ENCODE measurements around the gene CACTIN. TPM values are rescaled to one million over a fixed set of nuclear protein-coding genes. Genes with fewer than 3 reads are reported as not detected.
"Not testable (repeated sequence)": the region's sequence is repeated elsewhere in the genome, so short reads cannot be mapped to it uniquely, and the experiment has no call there.

The CACTIN gene
- polyA plus RNA-seq, 1 experiment, result 9.3 TPM

DNA sequence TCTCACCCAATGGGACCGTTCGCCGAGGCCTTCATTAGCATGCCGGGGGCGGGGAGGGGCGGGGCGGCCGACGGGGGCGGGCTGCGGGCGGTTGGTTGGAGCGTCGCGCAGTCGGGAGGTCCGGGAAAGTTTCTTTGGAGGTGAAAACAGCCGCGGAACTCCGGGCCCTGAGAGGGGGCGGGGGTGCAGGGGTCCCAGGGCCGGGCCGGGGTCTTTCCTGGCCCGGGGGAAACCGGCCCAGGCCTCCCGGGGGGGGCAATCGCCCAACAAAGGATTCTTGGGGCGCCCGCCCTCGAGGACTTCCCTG lies 53.8 kb downstream of the CACTIN start, which contains the start of gene HMG20B:
HMG20B (plus strand) TSS at position 90 of the 307 bp plus-strand sequence. CDS start 366 bp downstream, outside the sequence.
- TF ChIP-seq, protein P1, sequence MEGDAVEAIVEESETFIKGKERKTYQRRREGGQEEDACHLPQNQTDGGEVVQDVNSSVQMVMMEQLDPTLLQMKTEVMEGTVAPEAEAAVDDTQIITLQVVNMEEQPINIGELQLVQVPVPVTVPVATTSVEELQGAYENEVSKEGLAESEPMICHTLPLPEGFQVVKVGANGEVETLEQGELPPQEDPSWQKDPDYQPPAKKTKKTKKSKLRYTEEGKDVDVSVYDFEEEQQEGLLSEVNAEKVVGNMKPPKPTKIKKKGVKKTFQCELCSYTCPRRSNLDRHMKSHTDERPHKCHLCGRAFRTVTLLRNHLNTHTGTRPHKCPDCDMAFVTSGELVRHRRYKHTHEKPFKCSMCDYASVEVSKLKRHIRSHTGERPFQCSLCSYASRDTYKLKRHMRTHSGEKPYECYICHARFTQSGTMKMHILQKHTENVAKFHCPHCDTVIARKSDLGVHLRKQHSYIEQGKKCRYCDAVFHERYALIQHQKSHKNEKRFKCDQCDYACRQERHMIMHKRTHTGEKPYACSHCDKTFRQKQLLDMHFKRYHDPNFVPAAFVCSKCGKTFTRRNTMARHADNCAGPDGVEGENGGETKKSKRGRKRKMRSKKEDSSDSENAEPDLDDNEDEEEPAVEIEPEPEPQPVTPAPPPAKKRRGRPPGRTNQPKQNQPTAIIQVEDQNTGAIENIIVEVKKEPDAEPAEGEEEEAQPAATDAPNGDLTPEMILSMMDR (IDR thresholded peaks at IDR 0.05; ENCODE audit: low read depth, low read length), result no peak
- DNase-seq (ENCODE audit: low read depth, low spot score), result no peak
- POLR2A ChIA-PET, result no interaction called here
- H3K9me3 ChIP-seq (ENCODE audit: control insufficient read depth, insufficient read depth, low read length), result no peaks in the 10 kb centered on the region; the same call in 1 of the 2 replicates
- no peaks in the 10 kb centered on the region for H3K27me3 ChIP-seq (ENCODE audit: control insufficient read depth, insufficient read depth, low read length)
- peak within 1 kb of the TSS; percentile 61 for H3K27ac ChIP-seq (ENCODE audit: low read depth, low read length)
- CTCF ChIA-PET, result no interaction called here
- H3K4me3 ChIP-seq (ENCODE audit: low read depth, low read length), result peak within 1 kb of the TSS; percentile 80

DNA sequence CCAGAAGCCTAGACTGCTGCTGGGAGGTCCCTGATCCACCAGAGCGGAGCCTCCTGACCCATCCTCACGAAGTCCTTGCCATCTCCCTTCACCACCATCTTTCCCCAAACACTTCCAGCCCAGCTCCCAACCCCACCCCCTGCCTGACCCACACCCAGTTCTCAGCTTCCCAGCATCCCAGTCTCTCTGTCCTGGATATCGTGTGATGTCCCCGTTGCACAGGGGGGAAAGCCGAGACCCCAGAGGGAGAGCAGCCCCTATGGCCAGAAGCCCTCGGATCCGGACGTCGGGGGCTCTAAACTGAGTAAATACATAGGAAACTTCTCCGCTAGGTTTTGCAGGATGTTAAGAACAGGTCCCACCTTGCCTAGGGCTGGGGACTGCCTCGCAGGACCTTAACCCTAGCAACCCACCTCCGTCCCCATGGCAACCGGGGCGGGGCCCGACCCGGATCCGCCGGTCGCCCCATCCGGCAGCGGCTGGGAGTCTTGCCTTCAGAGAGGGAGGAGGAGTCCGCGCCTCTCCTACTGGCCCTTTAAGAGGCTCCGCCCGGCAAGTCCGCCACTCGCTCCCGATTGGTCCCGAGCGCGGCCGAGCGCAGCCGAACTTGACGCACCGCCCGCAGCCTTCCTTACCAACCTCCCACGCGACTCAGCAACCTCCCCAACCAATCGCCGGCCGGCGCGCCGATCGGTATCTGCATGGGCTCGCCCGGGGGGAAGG lies 54.3 kb downstream of the CACTIN start:
- H3K4me3 ChIP-seq (ENCODE audit: low read depth, low read length), result peak overlapping the region; percentile 68
- POLR2A ChIA-PET, result no interaction called here
- no peaks in the 10 kb centered on the region for H3K27me3 ChIP-seq (ENCODE audit: control insufficient read depth, insufficient read depth, low read length)
- peak; percentile 99 for DNase-seq (ENCODE audit: low read depth, low spot score)
- H3K27ac ChIP-seq (ENCODE audit: low read depth, low read length), result peak overlapping the region; percentile 21
- no peaks in the 10 kb centered on the region; the same call in 1 of the 2 replicates for H3K9me3 ChIP-seq (ENCODE audit: control insufficient read depth, insufficient read depth, low read length)
- CTCF ChIA-PET, result no interaction called here
- TF ChIP-seq, protein P1 (IDR thresholded peaks at IDR 0.05; ENCODE audit: low read depth, low read length), result no peak

DNA sequence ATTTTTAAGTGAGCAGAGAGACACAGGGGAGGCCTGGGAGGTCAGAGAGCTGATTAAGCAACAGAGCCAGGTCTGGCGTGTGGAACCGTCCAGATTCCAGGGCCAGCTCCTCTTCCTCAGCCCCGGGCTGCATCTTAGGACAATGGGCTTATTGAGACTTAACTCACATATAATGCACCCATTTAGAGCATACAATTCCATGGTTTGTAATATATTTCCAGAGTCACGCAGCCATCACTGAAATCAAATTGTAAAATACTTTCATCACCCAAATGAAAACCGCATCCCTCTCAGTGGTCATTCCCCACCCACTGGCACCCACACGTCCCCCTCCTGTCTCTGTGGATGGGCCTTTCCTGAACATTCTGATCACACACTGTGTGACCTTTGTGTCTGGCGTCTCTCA lies 56.0 kb downstream of the CACTIN start:
- no peak overlapping the region for H3K4me3 ChIP-seq (ENCODE audit: low read depth, low read length)
- CTCF ChIA-PET, result no interaction called here
- POLR2A ChIA-PET, result no interaction called here

DNA sequence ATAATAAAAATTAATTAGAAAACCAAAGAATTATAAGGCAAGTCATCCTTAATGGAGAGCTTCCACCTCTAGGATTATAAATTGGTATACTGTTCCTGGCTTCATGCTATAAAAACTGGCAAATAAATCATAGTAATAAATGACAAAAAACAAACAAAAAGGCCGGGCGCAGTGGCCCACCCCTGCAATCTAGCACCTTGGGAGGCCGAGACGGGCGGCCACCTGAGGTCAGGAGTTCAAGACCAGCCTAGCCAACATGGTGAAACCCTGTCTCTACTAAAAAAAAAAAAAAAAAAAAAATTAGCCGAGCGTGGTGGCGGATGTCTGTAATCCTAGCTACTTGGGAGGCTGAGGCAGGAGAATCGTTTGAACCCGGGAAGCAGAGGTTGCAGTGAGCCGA lies 56.5 kb downstream of the CACTIN start:
- H3K9me3 ChIP-seq (ENCODE audit: control insufficient read depth, insufficient read depth, low read length); H3K4me3 ChIP-seq (ENCODE audit: low read depth, low read length); H3K27ac ChIP-seq (ENCODE audit: low read depth, low read length); H3K27me3 ChIP-seq (ENCODE audit: control insufficient read depth, insufficient read depth, low read length); DNase-seq (ENCODE audit: low read depth, low spot score); POLR2A ChIA-PET: not testable (repeated sequence)
- CTCF ChIA-PET, result interaction anchor here (0.6 to 0.7 kb wide), 2 partner anchors 120 to 202 kb away, joined by 3 to 7 read pairs; no protein-coding TSS in a partner anchor

More for the DNA sequence above, 56.0 kb downstream of the CACTIN start:
- no peaks in the 10 kb centered on the region for H3K27me3 ChIP-seq (ENCODE audit: control insufficient read depth, insufficient read depth, low read length)
- DNase-seq (ENCODE audit: low read depth, low spot score), result no peak
- no peak overlapping the region for H3K27ac ChIP-seq (ENCODE audit: low read depth, low read length)
- H3K9me3 ChIP-seq (ENCODE audit: control insufficient read depth, insufficient read depth, low read length), result no peaks in the 10 kb centered on the region; the same call in 1 of the 2 replicates
- TF ChIP-seq, protein P1 (IDR thresholded peaks at IDR 0.05; ENCODE audit: low read depth, low read length), result no peak

DNA sequence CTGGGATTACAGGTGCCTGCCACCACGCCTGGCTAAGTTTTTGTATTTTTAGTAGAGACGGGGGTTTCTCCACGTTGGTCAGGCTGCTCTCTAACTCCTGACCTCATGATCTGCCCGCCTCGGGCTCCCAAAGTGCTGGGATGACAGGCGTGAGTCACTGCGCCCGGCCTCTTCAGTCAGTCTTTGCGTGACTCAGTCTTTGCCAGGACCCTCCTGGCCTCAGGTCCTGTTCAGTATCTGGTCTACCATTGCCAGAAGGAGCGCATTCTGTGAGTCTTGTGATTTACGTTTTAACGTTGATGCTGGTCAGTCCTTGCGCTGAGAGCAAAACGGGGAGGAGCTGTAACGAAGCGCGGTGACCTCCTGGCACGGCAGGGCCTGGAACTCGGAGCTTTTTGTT lies 61.5 kb downstream of the CACTIN start:
- TF ChIP-seq, protein P1 (IDR thresholded peaks at IDR 0.05; ENCODE audit: low read depth, low read length), result no peak
- Histone ChIP-seq H3K4me3 (ENCODE audit: low read depth, low read length) (no peak overlapping the region), H3K9me3 (ENCODE audit: control insufficient read depth, insufficient read depth, low read length) (no peaks in the 10 kb centered on the region), H3K27me3 (ENCODE audit: control insufficient read depth, insufficient read depth, low read length) (no peaks in the 10 kb centered on the region), H3K27ac (ENCODE audit: low read depth, low read length) (no peak overlapping the region)
- CTCF ChIA-PET, result no interaction called here
- POLR2A ChIA-PET, result no interaction called here
- no peak for DNase-seq (ENCODE audit: low read depth, low spot score)

Data from AG04450 (cell line).